Prostate gland (tissue), 2 donors: ENCODE measurements around the gene HCFC1R1.
"Not testable (repeated sequence)": the region's sequence is repeated elsewhere in the genome, so short reads cannot be mapped to it uniquely, and the experiment has no call there.

ENCODE experiments used
- POLR2A ChIP-seq: fragments of 450-650 bp; IDR thresholded peaks from one replicate; pipeline ENCODE4 v1.6.1; 2016; ENCODE audit warnings: antibody characterized with exemption, mild to moderate bottlenecking
- POLR2AphosphoS5 ChIP-seq: sonication (generic); formaldehyde crosslinking; IDR thresholded peaks from one replicate; pipeline ENCODE4 v1.6.1; 2017; ENCODE audit warnings: antibody characterized with exemption
- TF ChIP-seq, protein P1 (sequence below), 4 experiments: fragments of 200-600 bp in 2 of 4; fragments of 450-650 bp in 2 of 4; sonication (generic) in 2 of 4; IDR thresholded peaks; 1 replicate in 3 of 4; 2 replicates in 1 of 4; pipeline ENCODE4 v1.5.1; 2016 to 2019; ENCODE audit warnings: antibody characterized with exemption in 4 of 4, mild to moderate bottlenecking in 2 of 4, moderate library complexity in 2 of 4

DNA sequence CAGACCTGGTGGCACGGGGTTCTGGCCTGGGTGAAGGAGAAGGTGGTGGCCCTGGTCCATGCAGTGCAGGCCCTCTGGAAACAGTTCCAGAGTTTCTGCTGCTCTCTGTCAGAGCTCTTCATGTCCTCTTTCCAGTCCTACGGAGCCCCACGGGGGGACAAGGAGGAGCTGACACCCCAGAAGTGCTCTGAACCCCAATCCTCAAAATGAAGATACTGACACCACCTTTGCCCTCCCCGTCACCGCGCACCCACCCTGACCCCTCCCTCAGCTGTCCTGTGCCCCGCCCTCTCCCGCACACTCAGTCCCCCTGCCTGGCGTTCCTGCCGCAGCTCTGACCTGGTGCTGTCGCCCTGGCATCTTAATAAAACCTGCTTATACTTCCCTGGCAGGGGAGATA, 45.4 kb upstream of the HCFC1R1 start:
- TF ChIP-seq, protein P1, sequence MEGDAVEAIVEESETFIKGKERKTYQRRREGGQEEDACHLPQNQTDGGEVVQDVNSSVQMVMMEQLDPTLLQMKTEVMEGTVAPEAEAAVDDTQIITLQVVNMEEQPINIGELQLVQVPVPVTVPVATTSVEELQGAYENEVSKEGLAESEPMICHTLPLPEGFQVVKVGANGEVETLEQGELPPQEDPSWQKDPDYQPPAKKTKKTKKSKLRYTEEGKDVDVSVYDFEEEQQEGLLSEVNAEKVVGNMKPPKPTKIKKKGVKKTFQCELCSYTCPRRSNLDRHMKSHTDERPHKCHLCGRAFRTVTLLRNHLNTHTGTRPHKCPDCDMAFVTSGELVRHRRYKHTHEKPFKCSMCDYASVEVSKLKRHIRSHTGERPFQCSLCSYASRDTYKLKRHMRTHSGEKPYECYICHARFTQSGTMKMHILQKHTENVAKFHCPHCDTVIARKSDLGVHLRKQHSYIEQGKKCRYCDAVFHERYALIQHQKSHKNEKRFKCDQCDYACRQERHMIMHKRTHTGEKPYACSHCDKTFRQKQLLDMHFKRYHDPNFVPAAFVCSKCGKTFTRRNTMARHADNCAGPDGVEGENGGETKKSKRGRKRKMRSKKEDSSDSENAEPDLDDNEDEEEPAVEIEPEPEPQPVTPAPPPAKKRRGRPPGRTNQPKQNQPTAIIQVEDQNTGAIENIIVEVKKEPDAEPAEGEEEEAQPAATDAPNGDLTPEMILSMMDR (IDR thresholded peaks at IDR 0.05) = not testable (repeated sequence)
- not testable (repeated sequence) for TF ChIP-seq POLR2A, POLR2AphosphoS5
